Adrenal gland (tissue), 5 donors: ENCODE results near the gene SHLD1.

Source experiments
- POLR2A ChIP-seq, 2 donors: fragments of 450-650 bp; IDR thresholded peaks; one replicate each; pipeline ENCODE4 v1.6.1; 2017; ENCODE audit warnings: antibody characterized with exemption in 2 of 2, mild to moderate bottlenecking in 2 of 2, moderate library complexity in 1 of 2
- TF ChIP-seq, protein P1 (sequence below), 6 experiments: fragments of 450-650 bp in 4 of 6; fragments of 200-600 bp in 2 of 6; sonication (generic) in 1 of 6; IDR thresholded peaks; 1 replicate in 5 of 6; 2 replicates in 1 of 6; pipeline versions ENCODE4 v1.5.1 to v1.8.0; 2016 to 2021; ENCODE audit warnings: antibody characterized with exemption in 6 of 6, mild to moderate bottlenecking in 2 of 6, moderate library complexity in 1 of 6
- donor health status: DM: no; HTN: no; CAD: no.

DNA sequence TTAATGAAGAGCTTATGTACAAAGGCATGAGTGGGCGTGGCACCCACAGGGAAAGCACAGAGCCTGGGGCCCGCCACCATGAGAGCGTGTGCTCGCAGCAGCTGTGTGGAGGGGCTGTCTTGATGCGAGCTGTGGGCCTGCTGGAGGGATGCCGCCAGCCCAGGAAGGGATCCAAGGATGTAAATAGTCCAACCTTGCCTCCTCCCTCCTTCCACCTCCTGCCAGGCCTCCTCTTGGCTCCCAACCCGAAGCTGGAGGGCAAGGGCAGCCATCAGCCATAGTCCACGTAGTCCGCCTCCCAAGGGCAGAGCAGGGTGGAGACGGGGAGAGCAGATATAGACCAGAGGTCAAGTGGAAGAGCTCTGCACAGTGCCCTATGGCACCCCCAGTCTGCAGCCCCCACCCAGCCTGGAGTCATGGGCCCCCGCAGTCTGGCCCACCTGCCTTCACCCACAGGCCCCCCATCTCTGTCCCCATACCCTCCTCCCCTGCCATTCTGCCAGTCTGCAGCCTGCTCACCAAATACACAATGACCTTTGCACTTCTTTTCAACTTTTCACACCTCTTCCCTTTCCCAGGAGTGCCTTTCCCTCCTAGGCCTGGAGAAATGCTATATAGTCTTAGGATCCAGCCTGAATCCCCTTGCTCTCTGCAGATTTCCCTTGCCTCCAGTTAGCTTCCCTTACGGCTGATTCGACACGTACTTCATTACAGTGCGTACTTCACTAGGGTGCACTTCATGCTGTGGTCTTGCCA is 77.1 kb downstream of the SHLD1 start:
- TF ChIP-seq, protein P1, sequence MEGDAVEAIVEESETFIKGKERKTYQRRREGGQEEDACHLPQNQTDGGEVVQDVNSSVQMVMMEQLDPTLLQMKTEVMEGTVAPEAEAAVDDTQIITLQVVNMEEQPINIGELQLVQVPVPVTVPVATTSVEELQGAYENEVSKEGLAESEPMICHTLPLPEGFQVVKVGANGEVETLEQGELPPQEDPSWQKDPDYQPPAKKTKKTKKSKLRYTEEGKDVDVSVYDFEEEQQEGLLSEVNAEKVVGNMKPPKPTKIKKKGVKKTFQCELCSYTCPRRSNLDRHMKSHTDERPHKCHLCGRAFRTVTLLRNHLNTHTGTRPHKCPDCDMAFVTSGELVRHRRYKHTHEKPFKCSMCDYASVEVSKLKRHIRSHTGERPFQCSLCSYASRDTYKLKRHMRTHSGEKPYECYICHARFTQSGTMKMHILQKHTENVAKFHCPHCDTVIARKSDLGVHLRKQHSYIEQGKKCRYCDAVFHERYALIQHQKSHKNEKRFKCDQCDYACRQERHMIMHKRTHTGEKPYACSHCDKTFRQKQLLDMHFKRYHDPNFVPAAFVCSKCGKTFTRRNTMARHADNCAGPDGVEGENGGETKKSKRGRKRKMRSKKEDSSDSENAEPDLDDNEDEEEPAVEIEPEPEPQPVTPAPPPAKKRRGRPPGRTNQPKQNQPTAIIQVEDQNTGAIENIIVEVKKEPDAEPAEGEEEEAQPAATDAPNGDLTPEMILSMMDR (IDR thresholded peaks at IDR 0.05): no peak
- no peak for TF ChIP-seq POLR2A (IDR thresholded peaks at IDR 0.05)
